Ishikawa (cell line): Measurements from ENCODE around the gene SNN.

Experiments
- CEBPB ChIP-seq: IDR thresholded peaks from 2 replicates; pipeline ENCODE4 v1.6.1; 2012
- CREB1 ChIP-seq: IDR thresholded peaks from 2 replicates; pipeline ENCODE4 v1.6.1; 2012; ENCODE audit warnings: low read depth
- EGR1 ChIP-seq: IDR thresholded peaks from 2 replicates; pipeline ENCODE4 v1.6.1; 2012
- EP300 ChIP-seq: IDR thresholded peaks from 2 replicates; pipeline ENCODE4 v1.6.1; 2012; ENCODE audit warnings: borderline replicate concordance
- FOXM1 ChIP-seq: IDR thresholded peaks from 2 replicates; pipeline ENCODE4 v1.6.1; 2012; ENCODE audit warnings: low read depth, borderline replicate concordance
- NFIC ChIP-seq: IDR thresholded peaks from 2 replicates; pipeline ENCODE4 v1.6.1; 2012
- RAD21 ChIP-seq: IDR thresholded peaks from 2 replicates; pipeline ENCODE4 v1.6.1; 2012; ENCODE audit warnings: low read depth
- TAF1 ChIP-seq: IDR thresholded peaks from 2 replicates; pipeline ENCODE4 v1.6.1; 2012; ENCODE audit warnings: low read depth, mild to moderate bottlenecking
- TCF12 ChIP-seq: IDR thresholded peaks from 2 replicates; pipeline ENCODE4 v1.6.1; 2012; ENCODE audit warnings: low read depth
- TEAD4 ChIP-seq: IDR thresholded peaks from 2 replicates; pipeline ENCODE4 v1.6.1; 2012
- USF1 ChIP-seq: IDR thresholded peaks from 2 replicates; pipeline ENCODE4 v1.6.1; 2012
- YY1 ChIP-seq: IDR thresholded peaks from 2 replicates; pipeline ENCODE4 v1.6.1; 2012; ENCODE audit warnings: low read depth
- ZBTB7A ChIP-seq: IDR thresholded peaks from 2 replicates; pipeline ENCODE4 v1.6.1; 2012; ENCODE audit warnings: low read depth
- TF ChIP-seq, protein P1 (sequence below): IDR thresholded peaks from 2 replicates; pipeline ENCODE4 v1.6.1; 2012; ENCODE audit warnings: low read depth, mild to moderate bottlenecking
- TF ChIP-seq, protein P2 (sequence below): IDR thresholded peaks from 2 replicates; pipeline ENCODE4 v1.6.1; 2012

The SNN gene

DNA sequence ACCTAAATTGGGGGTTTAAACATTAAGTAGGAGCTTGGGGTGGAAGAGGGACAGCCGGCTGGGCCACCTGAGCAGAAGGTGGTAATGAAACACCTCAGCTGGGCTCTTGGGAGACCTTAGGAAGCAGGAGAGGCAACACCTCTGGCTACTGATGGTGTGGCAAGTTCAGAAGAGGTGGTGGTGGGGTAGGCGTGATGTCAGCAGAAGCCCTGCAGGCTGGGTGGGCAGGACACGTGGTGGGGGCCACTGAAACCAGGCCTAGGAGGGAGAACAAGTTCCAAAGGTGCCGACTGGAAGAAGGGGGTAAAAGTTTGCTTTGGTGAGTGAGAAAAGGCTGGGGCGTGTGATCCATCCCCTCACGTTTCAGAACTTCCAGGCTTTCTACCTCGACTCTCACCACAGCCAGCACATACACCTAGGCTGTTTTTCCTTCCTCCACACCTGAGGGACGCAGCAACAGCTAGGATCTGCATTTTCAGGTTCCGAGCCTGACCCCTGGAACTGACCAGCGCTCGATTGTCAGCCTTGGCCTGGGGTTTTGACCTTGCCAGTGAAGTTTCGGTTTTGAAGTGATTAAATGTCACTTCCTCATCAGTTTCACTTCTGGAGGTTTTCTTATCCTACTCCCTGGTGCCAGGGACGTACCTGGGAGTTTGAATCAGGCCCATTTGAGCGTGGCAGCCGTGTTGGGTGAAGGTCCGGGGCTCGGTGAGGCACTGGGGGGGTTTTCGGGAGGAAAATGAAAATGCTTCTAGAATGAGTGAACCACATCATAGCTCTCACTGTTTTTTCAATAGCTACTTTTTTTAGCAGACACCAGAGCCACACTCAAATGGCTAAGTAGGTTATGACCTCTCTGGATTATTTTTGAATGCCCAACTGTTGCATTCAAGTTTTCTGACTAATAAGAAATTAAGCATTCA lies 10.0 kb downstream of the SNN start:
- TF ChIP-seq NFIC (no peak), ZBTB7A (no peak)
- TF ChIP-seq, protein P1, sequence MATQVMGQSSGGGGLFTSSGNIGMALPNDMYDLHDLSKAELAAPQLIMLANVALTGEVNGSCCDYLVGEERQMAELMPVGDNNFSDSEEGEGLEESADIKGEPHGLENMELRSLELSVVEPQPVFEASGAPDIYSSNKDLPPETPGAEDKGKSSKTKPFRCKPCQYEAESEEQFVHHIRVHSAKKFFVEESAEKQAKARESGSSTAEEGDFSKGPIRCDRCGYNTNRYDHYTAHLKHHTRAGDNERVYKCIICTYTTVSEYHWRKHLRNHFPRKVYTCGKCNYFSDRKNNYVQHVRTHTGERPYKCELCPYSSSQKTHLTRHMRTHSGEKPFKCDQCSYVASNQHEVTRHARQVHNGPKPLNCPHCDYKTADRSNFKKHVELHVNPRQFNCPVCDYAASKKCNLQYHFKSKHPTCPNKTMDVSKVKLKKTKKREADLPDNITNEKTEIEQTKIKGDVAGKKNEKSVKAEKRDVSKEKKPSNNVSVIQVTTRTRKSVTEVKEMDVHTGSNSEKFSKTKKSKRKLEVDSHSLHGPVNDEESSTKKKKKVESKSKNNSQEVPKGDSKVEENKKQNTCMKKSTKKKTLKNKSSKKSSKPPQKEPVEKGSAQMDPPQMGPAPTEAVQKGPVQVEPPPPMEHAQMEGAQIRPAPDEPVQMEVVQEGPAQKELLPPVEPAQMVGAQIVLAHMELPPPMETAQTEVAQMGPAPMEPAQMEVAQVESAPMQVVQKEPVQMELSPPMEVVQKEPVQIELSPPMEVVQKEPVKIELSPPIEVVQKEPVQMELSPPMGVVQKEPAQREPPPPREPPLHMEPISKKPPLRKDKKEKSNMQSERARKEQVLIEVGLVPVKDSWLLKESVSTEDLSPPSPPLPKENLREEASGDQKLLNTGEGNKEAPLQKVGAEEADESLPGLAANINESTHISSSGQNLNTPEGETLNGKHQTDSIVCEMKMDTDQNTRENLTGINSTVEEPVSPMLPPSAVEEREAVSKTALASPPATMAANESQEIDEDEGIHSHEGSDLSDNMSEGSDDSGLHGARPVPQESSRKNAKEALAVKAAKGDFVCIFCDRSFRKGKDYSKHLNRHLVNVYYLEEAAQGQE = no peak
- TF ChIP-seq, protein P2, sequence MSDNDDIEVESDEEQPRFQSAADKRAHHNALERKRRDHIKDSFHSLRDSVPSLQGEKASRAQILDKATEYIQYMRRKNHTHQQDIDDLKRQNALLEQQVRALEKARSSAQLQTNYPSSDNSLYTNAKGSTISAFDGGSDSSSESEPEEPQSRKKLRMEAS = no peak

DNA sequence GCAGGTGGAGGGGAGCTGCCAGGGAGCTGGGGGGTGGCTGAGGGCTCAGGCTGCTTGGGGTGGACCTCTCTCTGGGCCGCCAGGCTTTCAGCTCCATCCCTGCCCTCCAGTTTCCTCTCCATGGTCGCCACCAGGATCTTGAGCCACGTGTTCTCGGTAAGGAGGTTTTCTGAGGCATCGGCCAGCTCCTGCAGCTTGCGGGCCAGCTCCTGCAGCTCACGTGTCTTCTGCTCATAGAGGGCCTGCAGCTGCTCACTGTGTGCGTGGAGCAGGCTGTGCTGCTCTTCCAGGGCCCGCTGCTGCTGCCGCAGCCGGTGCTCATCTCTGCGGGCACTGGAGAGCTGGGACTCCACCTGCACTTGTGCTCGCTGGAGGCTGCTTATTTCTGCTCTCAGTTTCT lies 11.0 kb downstream of the SNN start:
- TF ChIP-seq RAD21 (no peak), TCF12 (no peak), TAF1 (no peak), FOXM1 (no peak)
- TF ChIP-seq, protein P1 = no peak

DNA sequence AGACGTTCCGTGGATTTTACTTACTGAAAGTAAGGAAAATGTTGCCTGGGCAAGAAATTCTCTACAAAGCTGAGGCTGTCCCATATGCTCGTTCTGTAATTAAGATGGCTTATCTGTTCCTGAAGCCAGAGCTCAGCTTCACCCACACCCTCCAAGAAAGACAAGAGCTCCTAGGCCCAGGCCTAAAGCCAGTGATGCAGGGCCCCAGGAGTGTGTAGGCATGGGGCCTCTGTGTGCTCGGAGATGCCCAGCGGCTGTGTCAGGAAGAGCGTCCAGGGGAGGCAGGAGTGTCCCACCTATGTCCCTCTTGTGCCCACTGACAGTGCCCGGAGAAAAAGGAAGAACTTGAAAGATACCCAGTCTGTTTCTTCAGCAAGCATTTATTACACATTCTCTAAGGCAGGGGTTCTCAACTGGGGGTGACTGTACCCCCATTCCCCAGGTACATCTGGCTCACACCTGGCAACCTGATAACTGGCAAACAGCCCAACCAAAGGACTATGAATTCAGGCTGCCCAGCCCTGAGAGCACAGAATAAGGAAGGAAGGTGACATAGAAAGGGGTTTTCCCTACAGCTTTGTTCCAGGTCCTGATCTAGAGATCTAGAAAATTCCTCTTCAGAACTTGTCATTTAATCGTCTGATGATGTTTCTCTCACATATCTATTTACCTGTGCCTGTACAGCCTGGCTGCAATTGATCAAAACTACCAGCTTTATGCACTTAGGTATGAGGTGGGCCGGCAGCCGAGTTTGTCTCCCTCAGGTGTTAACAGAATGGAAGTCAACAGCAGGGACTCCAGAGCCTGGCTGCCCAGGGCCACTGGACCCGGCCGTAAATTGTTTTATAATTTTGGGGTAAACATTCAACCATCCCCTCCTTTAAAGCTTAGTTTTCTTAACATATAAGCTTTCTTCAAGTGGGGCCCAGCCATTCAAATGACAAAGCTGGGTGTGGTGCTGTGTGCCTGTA lies 12.0 kb downstream of the SNN start:
- TF ChIP-seq, protein P2 = no peak
- TF ChIP-seq TEAD4 (no peak), USF1 (no peak), NFIC (no peak), EP300 (no peak), RAD21 (no peak), CREB1 (no peak), ZBTB7A (no peak)
- TF ChIP-seq, protein P1 = no peak

- no peak for TF ChIP-seq NFIC
- TF ChIP-seq EP300 = no peak
- no peak for TF ChIP-seq CREB1
- TF ChIP-seq CEBPB = no peak
- TF ChIP-seq TAF1 = no peak
- no peak for TF ChIP-seq FOXM1
Observed at GRCh38 chr16:11681556-11681955, 13.3 kb downstream of the SNN start.

DNA sequence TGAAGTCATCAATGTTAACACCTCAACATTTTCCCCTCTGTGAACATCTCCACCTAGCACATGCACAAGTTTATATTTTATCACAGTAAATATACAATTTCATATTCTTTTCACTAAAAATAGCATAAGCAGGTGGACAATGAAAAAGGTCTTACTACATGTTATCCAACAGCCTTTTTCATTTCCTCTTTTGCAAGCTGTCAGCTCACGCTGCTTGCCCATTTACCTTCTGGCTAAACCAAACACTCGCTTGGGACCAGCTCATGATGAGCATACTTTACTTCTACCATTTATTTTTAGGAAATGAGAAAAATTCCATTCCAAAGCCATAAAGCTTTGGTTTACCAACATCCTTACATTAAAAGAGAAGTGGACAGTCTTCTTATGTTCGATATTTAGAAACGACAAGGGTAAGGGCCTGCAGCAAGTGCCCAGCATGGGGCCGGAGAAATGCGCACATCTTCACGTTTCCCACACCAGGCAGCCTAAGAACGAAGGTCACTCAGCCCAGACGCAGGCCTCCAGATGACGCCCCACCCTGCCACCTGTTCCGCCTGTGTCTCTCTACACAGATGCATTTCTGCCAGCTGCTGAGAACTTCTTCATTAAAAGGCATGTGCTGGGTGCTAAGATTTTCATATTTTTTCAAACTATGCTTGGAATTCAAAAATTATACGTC lies 13.9 kb downstream of the SNN start:
- TF ChIP-seq NFIC (no peak), YY1 (no peak), TCF12 (no peak), CEBPB (no peak), EGR1 (no peak), TAF1 (no peak), CREB1 (no peak), ZBTB7A (no peak), EP300 (no peak)
